IPS-15b (cell line): ENCODE data around the gene EXOC3L1.
A peak's percentile ranks its signal among the peaks of the same experiment; 100 is the strongest.

Source experiments
- H3K27me3 ChIP-seq: one replicate; pipeline ENCODE4 v1.6.1; 2013; ENCODE audit warnings: low read length; ENCODE audit not compliant: control insufficient read depth, insufficient read depth
- H3K36me3 ChIP-seq: one replicate; pipeline ENCODE4 v1.6.1; 2013; ENCODE audit warnings: low read length; ENCODE audit not compliant: control insufficient read depth, insufficient read depth
- H3K4me1 ChIP-seq: one replicate; pipeline ENCODE4 v1.6.1; 2013; ENCODE audit warnings: mild to moderate bottlenecking, low read length; ENCODE audit not compliant: control insufficient read depth, insufficient read depth
- H3K4me3 ChIP-seq: one replicate; pipeline ENCODE4 v1.5.1; 2013; ENCODE audit warnings: low read depth, low read length
- H3K9ac ChIP-seq: one replicate; pipeline ENCODE4 v1.6.1; 2013; ENCODE audit warnings: low read depth, mild to moderate bottlenecking, low read length
- H3K9me3 ChIP-seq: one replicate; pipeline ENCODE4 v1.6.1; 2013; ENCODE audit warnings: mild to moderate bottlenecking, low read length; ENCODE audit not compliant: control insufficient read depth, insufficient read depth

EXOC3L1 gene

DNA sequence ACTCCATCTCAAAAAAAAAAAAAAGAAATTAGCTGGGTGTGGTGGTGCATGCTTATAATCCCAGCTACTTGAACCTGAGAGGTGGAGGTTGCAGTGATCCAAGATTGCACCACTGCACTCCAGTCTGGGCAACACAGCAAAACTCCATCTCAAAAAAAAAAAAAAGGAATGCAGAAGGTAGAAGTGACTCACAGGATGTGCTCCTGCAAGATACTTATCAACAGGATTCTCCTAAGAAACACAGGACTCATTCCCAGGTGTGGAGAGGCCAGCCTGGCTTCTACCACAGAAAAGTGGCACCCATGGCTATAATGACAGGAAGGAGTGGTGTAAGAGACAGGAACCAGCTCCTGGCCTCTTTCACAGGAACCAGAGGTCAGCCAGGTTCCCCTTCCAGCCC is 22.8 kb upstream of the EXOC3L1 start:
- H3K4me1 ChIP-seq: no peaks in the 10 kb centered on the region
- peaks cover 7% of the 10 kb centered on the region for H3K27me3 ChIP-seq
- no peaks in the 10 kb centered on the region for H3K9me3 ChIP-seq
- no peak overlapping the region for H3K9ac ChIP-seq
- H3K4me3 ChIP-seq: no peak overlapping the region
- no peaks in the 10 kb centered on the region for H3K36me3 ChIP-seq

DNA sequence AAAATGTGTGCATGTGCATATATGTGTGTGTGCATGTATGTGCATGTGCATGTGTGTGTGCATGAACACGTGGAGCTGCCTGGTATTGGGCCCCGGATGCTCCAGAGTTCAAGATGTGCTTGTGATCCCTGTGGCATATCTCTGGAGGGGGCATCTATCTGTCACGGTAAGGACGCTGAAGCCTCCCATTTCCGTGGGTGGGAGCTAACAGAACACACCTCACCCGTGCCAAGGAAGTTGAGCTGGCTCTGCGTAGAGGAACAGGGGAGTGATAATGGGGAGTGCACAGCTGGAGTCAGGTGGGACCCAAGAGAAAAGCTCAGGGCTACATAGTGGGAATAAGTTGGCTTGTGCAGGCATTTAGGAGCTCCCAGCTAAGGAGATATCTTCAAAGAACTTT is 21.7 kb upstream of the EXOC3L1 start:
- Histone ChIP-seq H3K4me1 (peaks cover 2% of the 10 kb centered on the region), H3K27me3 (peaks cover 7% of the 10 kb centered on the region), H3K9me3 (no peaks in the 10 kb centered on the region), H3K9ac (no peak overlapping the region), H3K36me3 (no peaks in the 10 kb centered on the region), H3K4me3 (no peak overlapping the region)

DNA sequence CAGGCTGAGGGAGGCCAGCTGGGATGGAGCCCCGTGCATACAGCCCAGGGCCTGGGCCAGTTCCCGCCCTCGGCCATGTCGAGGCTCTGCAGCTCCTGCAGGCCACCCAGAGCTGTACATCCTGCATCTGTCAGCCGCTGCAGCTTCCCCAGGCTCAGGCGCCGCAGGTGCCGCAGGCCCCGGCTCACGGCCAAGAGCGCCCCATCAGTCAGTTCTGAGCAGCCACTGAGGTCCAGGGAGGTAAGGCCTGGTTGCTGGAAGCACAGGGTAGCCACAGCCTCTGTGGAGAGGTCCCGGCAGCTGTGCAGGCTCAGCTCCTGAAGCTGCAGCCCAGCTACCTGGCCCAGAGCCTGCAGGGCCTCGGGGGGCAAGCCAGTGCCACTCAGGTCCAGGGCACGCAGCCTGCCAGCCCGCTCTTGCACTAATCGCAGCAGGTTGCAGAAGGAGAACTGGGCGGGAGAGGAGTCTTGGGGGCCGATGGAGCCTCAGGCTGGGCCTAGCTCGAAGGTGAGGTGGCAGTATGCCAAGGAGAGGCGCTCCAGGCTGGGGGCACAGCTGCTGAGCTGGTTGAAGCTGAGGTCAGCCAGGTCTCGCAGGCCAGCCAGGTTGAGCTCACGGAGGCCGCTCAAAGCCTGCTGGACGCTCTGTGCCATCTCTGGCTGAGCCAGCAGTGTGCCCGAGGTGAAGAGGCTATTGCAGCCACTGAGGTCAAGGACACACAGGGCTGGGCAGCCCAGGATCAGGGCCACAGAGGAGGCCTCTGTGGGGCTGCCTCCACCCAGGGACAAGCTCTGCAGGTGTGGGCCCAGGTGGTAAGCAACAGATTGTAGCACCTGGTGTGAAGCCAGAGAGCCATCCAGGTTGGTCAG is 20.4 kb upstream of the EXOC3L1 start:
- Histone ChIP-seq H3K4me1 (peaks cover 2% of the 10 kb centered on the region), H3K9ac (no peak overlapping the region), H3K27me3 (peaks cover 3% of the 10 kb centered on the region), H3K36me3 (no peaks in the 10 kb centered on the region), H3K4me3 (no peak overlapping the region), H3K9me3 (no peaks in the 10 kb centered on the region)

DNA sequence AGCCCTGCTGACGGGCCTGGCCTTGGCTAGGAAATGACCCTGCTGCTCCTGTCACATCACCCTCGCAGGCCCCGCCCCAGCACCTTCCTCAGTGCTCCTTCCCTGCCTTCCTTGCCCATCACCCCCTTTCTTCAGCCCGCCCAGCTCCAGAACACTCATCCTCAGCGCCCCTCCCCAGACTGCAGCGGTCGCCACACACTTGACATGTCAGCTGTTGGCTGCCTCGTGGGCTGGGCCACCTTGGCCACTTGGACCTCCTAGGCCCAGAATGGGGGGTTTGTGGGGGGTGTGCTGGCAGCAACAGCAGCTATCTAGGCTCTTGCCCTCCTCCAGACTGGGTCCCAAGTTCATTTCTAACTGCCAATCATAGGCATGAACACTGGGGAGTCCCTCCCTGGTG is 19.6 kb upstream of the EXOC3L1 start:
- H3K9me3 ChIP-seq: no peaks in the 10 kb centered on the region
- H3K4me1 ChIP-seq: peaks cover 2% of the 10 kb centered on the region
- H3K27me3 ChIP-seq: peaks cover 3% of the 10 kb centered on the region
- no peak overlapping the region for H3K4me3 ChIP-seq
- no peak overlapping the region for H3K9ac ChIP-seq
- H3K36me3 ChIP-seq: no peaks in the 10 kb centered on the region

DNA sequence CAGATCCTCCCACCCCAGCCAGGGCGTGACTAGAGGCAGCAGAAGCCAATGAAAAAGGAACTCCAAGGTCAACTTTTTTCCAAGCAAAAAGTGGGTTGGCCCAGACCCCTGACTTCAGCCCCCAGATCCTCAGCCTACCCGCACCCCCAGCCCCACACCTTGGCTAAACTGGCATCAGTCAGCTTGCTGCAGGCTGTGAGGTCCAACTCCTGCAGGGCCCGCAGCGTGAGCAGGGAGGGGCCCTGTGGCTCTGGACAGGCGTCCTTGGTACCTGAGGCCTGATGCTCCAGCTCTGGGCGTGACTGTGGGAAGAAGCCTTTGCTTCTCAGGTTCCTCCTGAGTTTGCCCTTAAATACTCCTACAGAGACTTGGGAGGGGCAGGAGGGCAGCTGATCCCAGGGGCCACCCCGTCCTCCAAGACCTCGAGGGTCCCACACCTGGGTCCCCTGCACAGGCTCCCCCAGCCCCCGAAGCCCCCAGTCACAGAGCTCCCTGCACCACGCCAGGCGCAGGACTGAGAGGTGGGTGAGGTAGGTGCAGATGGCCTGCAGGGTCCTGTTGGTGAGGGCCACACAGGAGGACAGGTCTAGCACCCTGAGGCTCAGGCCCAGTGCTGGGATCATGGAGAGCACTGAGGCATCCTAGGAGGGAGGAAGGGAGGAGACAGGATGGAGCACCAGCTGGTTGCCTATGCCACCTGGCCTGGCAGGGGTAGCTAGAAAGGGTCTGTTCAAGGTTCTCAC is 18.4 kb upstream of the EXOC3L1 start:
- no peaks in the 10 kb centered on the region for H3K9me3 ChIP-seq
- H3K9ac ChIP-seq: no peak overlapping the region
- H3K4me3 ChIP-seq: no peak overlapping the region
- H3K27me3 ChIP-seq: peaks cover 3% of the 10 kb centered on the region
- H3K4me1 ChIP-seq: peaks cover 2% of the 10 kb centered on the region
- H3K36me3 ChIP-seq: peaks cover 4% of the 10 kb centered on the region

DNA sequence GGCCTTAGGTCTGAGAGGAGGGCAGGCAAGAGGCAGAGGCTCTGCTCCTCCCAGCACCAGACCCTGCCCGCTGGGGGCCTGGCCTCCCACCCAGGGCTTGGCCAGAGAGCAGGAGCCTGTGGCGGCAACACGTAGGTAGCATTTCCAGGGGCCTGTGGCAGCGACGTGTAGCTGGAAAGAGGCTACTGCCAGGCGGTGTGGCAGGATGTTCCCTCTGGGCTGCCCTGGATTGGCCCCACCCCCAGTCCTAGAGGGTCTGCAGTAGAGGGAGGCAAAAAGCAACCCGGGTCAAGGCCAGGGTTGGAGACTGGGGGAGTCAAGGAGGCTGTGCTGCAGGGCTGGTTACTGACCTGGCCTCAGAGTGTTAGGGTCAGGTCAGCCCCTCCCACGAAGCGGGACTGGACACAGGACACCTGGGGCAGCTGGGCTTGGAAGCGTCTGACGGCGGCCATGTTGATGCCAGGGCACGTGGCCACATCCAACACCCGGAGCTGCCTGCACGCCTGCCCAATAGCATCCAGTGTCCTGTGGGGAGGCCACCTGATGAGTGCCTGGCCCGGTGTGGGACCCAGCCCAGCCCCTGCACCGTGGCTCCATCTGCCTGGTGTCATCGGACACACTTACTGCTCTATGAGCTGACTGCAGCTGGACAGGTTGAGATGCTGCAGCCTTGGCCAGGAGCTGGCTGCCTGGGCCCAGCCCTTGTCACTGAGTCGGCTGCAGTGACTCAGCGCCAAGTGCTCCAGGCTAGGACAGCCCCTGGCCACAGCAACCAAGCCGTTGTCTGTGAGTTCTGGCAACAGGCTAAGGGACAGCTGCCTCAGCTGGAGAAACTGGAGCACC is 17.5 kb upstream of the EXOC3L1 start:
- H3K9ac ChIP-seq: peak overlapping the region; percentile 24
- H3K27me3 ChIP-seq: peaks cover 3% of the 10 kb centered on the region
- no peak overlapping the region for H3K4me3 ChIP-seq
- H3K9me3 ChIP-seq: no peaks in the 10 kb centered on the region
- peaks cover 8% of the 10 kb centered on the region for H3K36me3 ChIP-seq
- peaks cover 2% of the 10 kb centered on the region for H3K4me1 ChIP-seq

DNA sequence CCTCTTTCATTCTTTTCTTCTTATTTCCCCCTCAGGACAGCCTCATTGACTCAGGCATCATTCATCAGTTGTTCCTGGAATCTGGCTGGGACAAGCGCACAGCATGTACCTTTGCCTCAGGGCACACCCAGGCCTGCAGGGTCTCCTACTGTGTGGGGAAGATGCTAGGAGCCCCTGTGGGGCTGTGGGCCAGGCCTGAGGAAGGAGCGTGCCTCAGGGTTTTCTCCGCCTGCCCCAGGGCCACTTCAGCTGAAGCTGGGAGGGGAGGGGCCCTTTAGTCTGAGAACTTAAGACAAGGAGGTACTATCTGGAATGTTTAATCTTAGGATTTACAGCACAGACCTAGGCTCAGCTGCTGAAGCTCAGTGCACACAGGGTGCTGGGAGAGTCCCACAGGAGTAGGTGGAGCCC is 16.9 kb upstream of the EXOC3L1 start:
- peaks cover under 1% of the 10 kb centered on the region for H3K27me3 ChIP-seq
- peaks cover 11% of the 10 kb centered on the region for H3K36me3 ChIP-seq
- peak overlapping the region; percentile 24 for H3K9ac ChIP-seq
- peaks cover 2% of the 10 kb centered on the region for H3K4me1 ChIP-seq
- no peak overlapping the region for H3K4me3 ChIP-seq
- no peaks in the 10 kb centered on the region for H3K9me3 ChIP-seq

DNA sequence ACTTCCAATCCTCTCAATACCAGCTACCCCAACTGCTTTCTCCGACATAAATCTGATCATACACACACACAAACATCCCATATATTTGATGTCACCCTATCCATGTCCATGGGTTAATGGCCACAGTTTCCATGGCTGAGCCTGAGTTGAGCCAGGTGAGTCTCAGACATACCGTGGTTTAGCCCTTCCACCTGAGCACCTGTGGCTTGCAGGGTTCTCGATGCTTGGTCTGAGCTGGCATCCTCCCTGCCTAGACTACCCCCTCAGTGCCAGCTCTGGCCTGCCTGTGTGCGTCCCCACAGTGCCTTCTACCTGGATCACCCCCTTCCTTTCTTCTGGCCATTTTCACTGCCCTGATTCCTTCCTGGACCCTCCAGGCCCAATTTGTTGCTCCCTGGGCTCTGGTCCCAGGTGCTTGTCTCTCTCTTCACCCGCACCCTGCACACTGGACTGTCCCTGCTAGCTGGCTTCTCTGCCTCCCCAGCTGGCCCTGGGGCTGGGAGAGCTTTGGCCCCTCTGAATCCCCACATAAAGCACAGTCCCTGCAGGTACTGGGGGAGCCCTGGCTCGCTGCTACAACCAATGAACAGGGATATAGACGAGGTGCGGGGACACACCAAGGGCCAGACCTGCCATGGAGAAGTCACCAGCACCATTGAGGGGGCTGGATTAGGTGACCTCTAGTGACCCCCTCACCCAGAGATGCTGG is 16.3 kb upstream of the EXOC3L1 start:
- no peaks in the 10 kb centered on the region for H3K9me3 ChIP-seq
- peak overlapping the region; percentile 24 for H3K9ac ChIP-seq
- no peaks in the 10 kb centered on the region for H3K27me3 ChIP-seq
- peaks cover 2% of the 10 kb centered on the region for H3K4me1 ChIP-seq
- peaks cover 11% of the 10 kb centered on the region for H3K36me3 ChIP-seq
- no peak overlapping the region for H3K4me3 ChIP-seq

DNA sequence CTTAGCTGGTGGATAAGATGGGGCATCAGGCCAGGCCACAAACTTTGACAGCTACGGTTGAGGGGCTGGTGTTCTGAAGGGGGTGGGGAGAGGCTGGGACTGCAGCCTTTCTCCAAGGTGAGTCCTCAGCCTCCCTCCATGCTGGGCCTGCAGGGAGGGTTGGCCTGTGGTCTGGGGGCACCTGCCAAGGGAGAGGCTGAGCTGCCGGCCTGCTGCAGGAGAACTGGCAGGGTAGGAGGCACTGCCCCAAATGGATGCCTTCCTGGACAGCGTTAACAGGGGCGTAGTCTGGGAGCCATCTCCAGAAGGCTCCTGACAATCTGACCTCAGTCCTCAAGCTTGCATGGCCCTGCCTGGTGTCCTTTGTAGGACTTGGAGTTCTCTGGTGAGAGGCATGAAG is 14.1 kb upstream of the EXOC3L1 start:
- peaks cover 11% of the 10 kb centered on the region for H3K36me3 ChIP-seq
- H3K9me3 ChIP-seq: no peaks in the 10 kb centered on the region
- no peak overlapping the region for H3K9ac ChIP-seq
- H3K4me1 ChIP-seq: peaks cover 4% of the 10 kb centered on the region
- no peak overlapping the region for H3K4me3 ChIP-seq
- no peaks in the 10 kb centered on the region for H3K27me3 ChIP-seq

DNA sequence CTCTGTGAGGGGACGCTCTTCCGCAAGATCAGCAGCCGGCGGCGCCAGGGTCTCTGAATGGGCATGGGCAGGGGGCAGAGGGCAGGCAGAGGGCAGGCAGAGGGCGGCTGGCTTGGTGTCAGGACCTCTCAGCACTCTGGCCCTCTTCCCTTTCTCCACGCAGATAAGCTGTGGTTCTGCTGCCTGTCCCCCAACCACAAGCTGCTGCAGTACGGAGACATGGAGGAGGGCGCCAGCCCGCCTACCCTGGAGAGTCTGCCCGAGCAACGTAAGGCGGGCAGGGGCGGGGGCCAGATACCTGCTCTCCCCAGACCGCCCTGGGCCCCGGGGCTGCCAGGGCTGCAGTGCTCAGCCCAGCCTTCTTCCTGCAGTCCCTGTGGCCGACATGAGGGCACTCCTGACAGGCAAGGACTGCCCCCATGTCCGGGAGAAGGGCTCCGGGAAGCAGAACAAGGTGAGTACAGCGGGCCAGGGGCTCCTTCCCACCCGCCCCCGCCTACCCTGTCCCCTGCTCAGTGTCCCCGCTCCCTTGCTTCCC is 13.1 kb upstream of the EXOC3L1 start:
- no peaks in the 10 kb centered on the region for H3K9me3 ChIP-seq
- H3K36me3 ChIP-seq: peaks cover 15% of the 10 kb centered on the region
- H3K4me1 ChIP-seq: peaks cover 6% of the 10 kb centered on the region
- H3K9ac ChIP-seq: no peak overlapping the region
- H3K27me3 ChIP-seq: no peaks in the 10 kb centered on the region
- no peak overlapping the region for H3K4me3 ChIP-seq

DNA sequence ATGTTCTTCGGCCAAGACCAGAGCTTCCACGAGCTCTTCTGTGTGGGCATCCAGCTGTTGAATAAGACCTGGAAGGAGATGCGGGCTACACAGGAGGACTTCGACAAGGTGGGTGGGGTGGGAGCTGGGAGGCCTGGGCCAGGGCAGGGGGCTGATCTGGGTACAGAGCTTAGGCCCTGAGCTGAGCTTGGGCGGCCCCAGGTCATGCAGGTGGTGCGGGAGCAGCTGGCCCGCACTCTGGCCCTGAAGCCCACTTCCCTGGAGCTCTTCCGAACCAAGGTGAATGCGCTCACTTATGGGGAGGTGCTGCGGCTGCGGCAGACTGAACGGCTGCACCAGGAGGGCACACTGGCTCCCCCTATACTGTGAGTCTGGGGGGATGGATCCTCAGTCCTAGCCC is 12.5 kb upstream of the EXOC3L1 start:
- Histone ChIP-seq H3K9ac (no peak overlapping the region), H3K4me3 (no peak overlapping the region), H3K4me1 (peaks cover 6% of the 10 kb centered on the region), H3K36me3 (peaks cover 21% of the 10 kb centered on the region), H3K9me3 (no peaks in the 10 kb centered on the region), H3K27me3 (no peaks in the 10 kb centered on the region)
